K562 (cell line): Measurements from ENCODE around the gene UGT1A5. TPM values are rescaled to one million over a fixed set of nuclear protein-coding genes. Genes with fewer than 3 reads are reported as not detected.

Experiments used
- ATAC-seq: fragments of 200-7000 bp; cut with Tn5 transposase; 3 replicates; pipeline ENCODE4 v1.9.1; 2020; ENCODE audit warnings: moderate library complexity
- BruUV-seq: library from RNA; stranded (reverse); fragments of 400-500 nt; replicated peaks from 2 replicates; lab custom pipeline; 2021; lab: Mats Ljungman, UMichigan
- CTCF ChIA-PET: fragments of 300-600 bp; formaldehyde crosslinking; extraction: SDS; loops from one replicate; lab custom pipeline; 2021; ENCODE audit warnings: low intra/inter-chr PET ratio; lab: Yijun Ruan, JAX
- POLR2A ChIA-PET: fragments of 300-600, 350-650 bp; sonication (Branson Sonifier 250); formaldehyde crosslinking; extraction: SDS; loops from one replicate; lab custom pipeline; 2021; ENCODE audit warnings: antibody characterized with exemption, inconsistent platforms; lab: Yijun Ruan, JAX
- DNase-seq, 4 experiments: peaks; one replicate each; pipeline versions ENCODE4 v3.0.0 to v3.0.0-alpha.2; 2011 to 2018; ENCODE audit warnings: low spot score in 3 of 4, mixed read lengths in 3 of 4; ENCODE audit errors: extremely low read depth in 1 of 4
- FAIRE-seq: peaks from 2 replicates; lab custom pipeline; 2011; peaks lifted over from hg19 to GRCh38; lab: Jason Lieb, UNC
- H2AFZ ChIP-seq: 2 replicates; pipeline ENCODE4 v1.6.0; 2011; ENCODE audit warnings: low read depth, low read length, control low read depth, inconsistent platforms
- H3K27ac ChIP-seq: fragments of 200-600 bp; 3 replicates; pipeline ENCODE4 v1.8.0; 2011; ENCODE audit warnings: low read depth, mild to moderate bottlenecking, control low read depth, inconsistent platforms, low read length, moderate library complexity, mixed read lengths; ENCODE audit errors: extremely low read depth
- H3K27me3 ChIP-seq, 2 experiments: fragments of 300-600 bp in 1 of 2; 2 replicates in 1 of 2; 3 replicates in 1 of 2; pipeline versions ENCODE4 v1.6.0 to v1.8.0; 2011; ENCODE audit warnings: inconsistent platforms in 2 of 2, low read length in 2 of 2, mild to moderate bottlenecking in 1 of 2, mixed read lengths in 1 of 2, moderate library complexity in 1 of 2; ENCODE audit not compliant: control insufficient read depth in 2 of 2, insufficient read depth in 2 of 2
- H3K36me3 ChIP-seq: fragments of 300-600 bp; 3 replicates; pipeline ENCODE4 v1.8.0; 2011; ENCODE audit warnings: mild to moderate bottlenecking, low read length, inconsistent platforms; ENCODE audit not compliant: control insufficient read depth, insufficient read depth
- H3K4me1 ChIP-seq, 2 experiments: fragments of 200-600 bp in 1 of 2; replicated peaks in 1 of 2; 2 replicates in 1 of 2; 3 replicates in 1 of 2; pipeline versions ENCODE4 v1.5.1 to v1.8.0; 2011; ENCODE audit warnings: inconsistent platforms in 2 of 2, low read length in 2 of 2, mild to moderate bottlenecking in 1 of 2, mixed read lengths in 1 of 2, moderate library complexity in 1 of 2; ENCODE audit not compliant: control insufficient read depth in 2 of 2, insufficient read depth in 2 of 2
- H3K4me2 ChIP-seq: 2 replicates; pipeline ENCODE4 v1.6.1; 2011; ENCODE audit warnings: low read length, control low read depth, inconsistent platforms, mixed read lengths; ENCODE audit not compliant: insufficient read depth
- H3K4me3 ChIP-seq: fragments of 200-600 bp; sonication (generic), shearing (Covaris generic); 2 replicates; pipeline ENCODE4 v1.5.1; 2016; ENCODE audit warnings: control low read depth, inconsistent platforms
- H3K79me2 ChIP-seq: fragments of 200-600 bp; 3 replicates; pipeline ENCODE4 v1.8.0; 2011; ENCODE audit warnings: low read length, inconsistent platforms; ENCODE audit not compliant: control insufficient read depth, insufficient read depth
- H3K9ac ChIP-seq, 2 experiments: 2 replicates each; pipeline versions ENCODE4 v1.6.0 to v1.6.1; 2011; ENCODE audit warnings: low read depth in 2 of 2, low read length in 2 of 2, control low read depth in 1 of 2, inconsistent platforms in 1 of 2, mild to moderate bottlenecking in 1 of 2, mixed read lengths in 1 of 2; ENCODE audit not compliant: insufficient read depth in 1 of 2
- H3K9me1 ChIP-seq: one replicate; pipeline ENCODE4 v1.6.0; 2011; ENCODE audit warnings: inconsistent platforms, mild to moderate bottlenecking, low read length, moderate library complexity; ENCODE audit not compliant: control insufficient read depth, insufficient read depth
- H3K9me3 ChIP-seq: replicated peaks from 2 replicates; pipeline ENCODE4 v1.5.1; 2011; ENCODE audit warnings: low read depth, low read length, inconsistent platforms; ENCODE audit not compliant: control insufficient read depth, insufficient read depth
- H4K20me1 ChIP-seq: replicated peaks from 2 replicates; pipeline ENCODE4 v1.6.1; 2011; ENCODE audit warnings: low read length, inconsistent platforms, mixed read lengths; ENCODE audit not compliant: control insufficient read depth, insufficient read depth
- ARID4B ChIP-seq: sonication (generic); formaldehyde crosslinking; IDR thresholded peaks from 2 replicates; pipeline ENCODE4 v1.8.0; 2022; ENCODE audit warnings: mild to moderate bottlenecking, missing genetic modification reagents
- CHD4 ChIP-seq: fragments of 200-600 bp; sonication (generic); IDR thresholded peaks from 3 replicates; pipeline ENCODE4 v1.6.1; 2012; ENCODE audit warnings: low read depth, mild to moderate bottlenecking, mixed read lengths, low read length, inconsistent platforms; ENCODE audit not compliant: insufficient read depth, insufficient replicate concordance, poor library complexity, severe bottlenecking
- HDAC3 ChIP-seq: fragments of 450-650 bp; IDR thresholded peaks from 2 replicates; pipeline ENCODE4 v1.6.1; 2018; ENCODE audit warnings: borderline replicate concordance, mild to moderate bottlenecking, moderate library complexity; ENCODE audit not compliant: partially characterized antibody
- HDAC8 ChIP-seq: fragments of 450-650 bp; IDR thresholded peaks from 2 replicates; pipeline ENCODE4 v1.6.1; 2016; ENCODE audit warnings: mild to moderate bottlenecking, missing genetic modification characterization, moderate library complexity, missing compliant biosample characterization
- ILF3 ChIP-seq: fragments of 450-650 bp; IDR thresholded peaks from 2 replicates; pipeline ENCODE4 v1.6.1; 2018; ENCODE audit warnings: antibody characterized with exemption, mild to moderate bottlenecking, moderate library complexity, borderline replicate concordance
- KLF10 ChIP-seq: fragments of 250-450 bp; sonication (Bioruptor Pico); IDR thresholded peaks from 2 replicates; pipeline ENCODE4 v1.6.1; 2021; ENCODE audit warnings: matching md5 sums
- MECOM ChIP-seq: fragments of 250-450 bp; sonication (Bioruptor Pico); IDR thresholded peaks from 2 replicates; pipeline ENCODE4 v1.8.0; 2022; ENCODE audit warnings: inconsistent platforms
- SUPT5H ChIP-seq: fragments of 450-650 bp; IDR thresholded peaks from 2 replicates; pipeline ENCODE4 v1.6.1; 2016
- ZBTB1 ChIP-seq: sonication (generic); formaldehyde crosslinking; IDR thresholded peaks from 2 replicates; pipeline ENCODE4 v1.8.1; 2023; ENCODE audit warnings: missing genetic modification reagents, low read depth, mild to moderate bottlenecking, borderline replicate concordance
- ZNF121 ChIP-seq: sonication (generic); formaldehyde crosslinking; conservative IDR thresholded peaks from 2 replicates; pipeline ENCODE4 v1.8.0; 2022; ENCODE audit warnings: missing genetic modification reagents
- ZNF263 ChIP-seq: sonication (generic); formaldehyde crosslinking; IDR thresholded peaks from 2 replicates; pipeline ENCODE4 v1.8.0; 2022; ENCODE audit warnings: mild to moderate bottlenecking, missing genetic modification reagents, borderline replicate concordance
- WGBS: fragments of 100-300 bp; shearing (Covaris generic); methylation state at CpG from one replicate; pipeline ENCODE4 v1.1.6; 2016; ENCODE audit warnings: low coverage, mixed read lengths; ENCODE audit not compliant: insufficient coverage; ENCODE audit errors: missing lambda C conversion rate; 5-methylcytosine and 5-hydroxymethylcytosine counted together
- in situ Hi-C: fragments of 300-500 bp; cut with MboI; formaldehyde crosslinking; loops from 4 replicates; pipeline ENCODE4 v1.15.0; 2018; ENCODE audit warnings: inconsistent platforms, mixed read lengths
- intact Hi-C: fragments of 100-400 bp; cut with micrococcal nuclease; formaldehyde crosslinking; loops from 2 replicates; pipeline ENCODE4 v1.14.2; 2022
- polyA plus RNA-seq, 8 experiments: library from polyadenylated mRNA; depleted of rRNA in 4 of 8; stranded (reverse) in 5 of 8; unstranded in 3 of 8; fragments of >200 nt; fragmentation: Nextera tagmentation in 2 of 8; fragmentation: Illumina TruSeq in 1 of 8; extraction: Ambion mirVana in 2 of 8; extraction: Trizol in 1 of 8; gene quantifications; 2 replicates each; pipeline versions ENCODE4 v1.2.1 to v1.2.3, GENCODE V29; 2011 to 2014; ENCODE audit warnings: inconsistent platforms in 1 of 8, missing spikeins in 1 of 8
- total RNA-seq, 7 experiments: library from RNA; depleted of rRNA in 6 of 7; stranded (reverse); fragments of >200 nt in 6 of 7; fragmentation: Illumina TruSeq in 2 of 7; extraction: Trizol in 2 of 7; gene quantifications; 2 replicates each; pipeline versions ENCODE4 v1.2.1 to v1.2.3, GENCODE V29; 2011 to 2021; ENCODE audit warnings: low replicate concordance in 1 of 7

The UGT1A5 gene
- total and polyA plus RNA-seq, 9 of the 15 experiments (the other 6 are each of a cell fraction or from before 2014, with no cell fraction given) = not detected

DNA sequence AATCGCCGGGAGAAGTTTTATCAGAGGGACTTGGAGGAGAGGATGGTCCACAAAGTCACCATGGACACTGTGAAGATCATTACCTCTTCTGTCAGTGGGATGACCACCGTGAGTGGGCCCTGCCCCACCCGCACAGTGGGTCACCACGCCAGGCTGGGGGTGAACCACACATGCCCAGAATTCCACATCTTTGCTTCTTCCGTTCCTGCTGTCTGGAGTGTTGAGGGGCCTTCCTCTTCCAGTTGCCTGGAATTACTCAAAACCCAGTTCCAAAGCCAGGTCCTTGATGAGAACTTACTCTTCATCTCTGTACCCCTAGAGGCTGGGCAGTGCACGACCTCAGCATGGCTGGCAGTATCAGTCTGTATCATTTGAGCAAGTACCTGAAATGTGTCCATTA, 87.5 kb downstream of the UGT1A5 start:
- ChIA-PET POLR2A (no interaction called here), CTCF (no interaction called here)
- BruUV-seq = no TSS peak
- Histone ChIP-seq H3K4me3 (no peak overlapping the region), H2AFZ (no peak overlapping the region), H3K9me3 (no peaks in the 10 kb centered on the region), H3K79me2 (no peaks in the 10 kb centered on the region), H3K9ac (no peak overlapping the region), H3K27ac (no peak overlapping the region), H3K4me1 (no peaks in the 10 kb centered on the region; a peak in 1 of 5 replicates), H3K9me1 (no peaks in the 10 kb centered on the region), H4K20me1 (no peaks in the 10 kb centered on the region), H3K36me3 (no peaks in the 10 kb centered on the region), H3K27me3 (peaks cover 0 to 6% of the 10 kb centered on the region in 2 experiments; a peak in 2 of 5 replicates), H3K4me2 (no peak overlapping the region)
- ATAC-seq (no peak), DNase-seq (no peak), FAIRE-seq (no peak)
- WGBS = 0% methylated on average over 7 of the region's 7 CpGs
- intact Hi-C loops = no loop called here
- in situ Hi-C loops = no loop called here
- TF ChIP-seq MECOM (CRISPR knock-in tag) (no peak), KLF10 (CRISPR knock-in tag) (no peak), HDAC8 (tag) (no peak), CHD4 (no peak), ZNF263 (CRISPR knock-in tag) (no peak), SUPT5H (no peak), HDAC3 (no peak), ARID4B (CRISPR knock-in tag) (no peak), ZBTB1 (CRISPR knock-in tag) (no peak), ZNF121 (CRISPR knock-in tag) (no peak), ILF3 (no peak)
